ENCODE measurements around the gene INPP5D.

Gene INPP5D

DNA sequence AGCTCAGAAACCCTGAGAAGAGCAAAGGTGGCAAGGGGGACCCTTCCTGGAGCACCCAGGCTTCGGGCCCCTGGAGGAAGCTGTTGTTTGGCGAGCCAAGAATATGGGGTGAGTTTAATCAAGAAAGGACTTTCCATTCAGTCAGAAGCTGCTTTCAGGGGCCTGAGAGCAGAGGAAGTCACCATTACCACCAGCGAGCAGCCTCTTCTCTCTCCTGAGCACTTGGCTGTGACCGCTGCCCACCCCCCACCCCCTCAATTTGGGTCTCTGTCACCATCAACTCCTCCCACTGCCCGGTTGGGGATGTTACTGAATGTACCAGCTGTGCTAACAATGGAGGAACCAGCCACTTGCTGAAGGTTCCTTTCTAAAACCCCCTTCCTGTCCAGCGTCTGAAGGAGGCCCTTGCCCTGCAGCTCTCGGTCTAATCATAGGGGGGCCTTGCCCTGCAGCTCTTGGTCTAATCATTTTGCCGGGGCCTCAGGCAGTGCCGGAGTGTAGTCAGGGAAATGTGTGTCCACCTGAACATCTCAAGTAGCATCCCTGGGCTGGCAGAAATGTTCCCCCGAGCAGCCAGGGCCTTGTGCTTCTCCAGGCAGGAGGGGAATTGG lies 943 bp downstream of the INPP5D start:
- TF ChIP-seq CREB1 (IDR thresholded peaks at IDR 0.05; ENCODE audit: low read depth) = no peak

- TF ChIP-seq TAF1 (IDR thresholded peaks at IDR 0.05; ENCODE audit: low read depth) (no peak), TCF12 (IDR thresholded peaks at IDR 0.05; ENCODE audit: low read depth) (no peak), YY1 (IDR thresholded peaks at IDR 0.05; ENCODE audit: low read depth) (no peak), FOXM1 (IDR thresholded peaks at IDR 0.05; ENCODE audit: borderline replicate concordance, low read depth) (no peak), NFIC (IDR thresholded peaks at IDR 0.05) (no peak), CREB1 (IDR thresholded peaks at IDR 0.05; ENCODE audit: low read depth) (no peak), REST (IDR thresholded peaks at IDR 0.05; ENCODE audit: low read depth) (no peak), ZBTB7A (IDR thresholded peaks at IDR 0.05; ENCODE audit: low read depth) (no peak), RAD21 (IDR thresholded peaks at IDR 0.05; ENCODE audit: low read depth) (no peak), TEAD4 (IDR thresholded peaks at IDR 0.05) (no peak)
These were observed 1.7 kb downstream of the INPP5D start for GRCh38 chr2:233061591-233062450.

DNA sequence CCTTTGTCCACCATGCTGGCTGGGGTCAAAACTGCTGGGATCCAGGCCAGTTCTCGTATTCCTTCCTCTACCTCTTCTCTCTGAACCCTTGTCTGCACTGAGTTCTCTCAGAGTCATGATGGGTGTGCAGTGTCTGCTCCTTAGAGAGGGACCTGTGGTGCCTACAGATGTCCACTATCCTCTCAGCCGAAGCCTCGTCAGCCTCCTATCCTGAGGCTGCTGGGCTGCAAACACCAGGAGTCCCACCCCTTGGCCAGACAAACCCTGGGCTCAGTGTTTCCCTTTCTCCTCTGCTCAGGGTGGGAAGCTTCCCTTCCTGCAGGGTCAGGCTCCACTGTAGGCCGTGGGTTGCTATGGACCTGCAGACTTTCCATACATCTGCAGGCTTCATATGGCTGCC lies 2.3 kb downstream of the INPP5D start:
- TF ChIP-seq TEAD4 (IDR thresholded peaks at IDR 0.05) = no peak
- TF ChIP-seq ZBTB7A (IDR thresholded peaks at IDR 0.05; ENCODE audit: low read depth) = no peak
- TF ChIP-seq YY1 (IDR thresholded peaks at IDR 0.05; ENCODE audit: low read depth) = no peak
- TF ChIP-seq EGR1 (IDR thresholded peaks at IDR 0.05) = no peak
- TF ChIP-seq FOXM1 (IDR thresholded peaks at IDR 0.05; ENCODE audit: borderline replicate concordance, low read depth) = no peak
- TF ChIP-seq EP300 (IDR thresholded peaks at IDR 0.05; ENCODE audit: borderline replicate concordance) = no peak
- TF ChIP-seq, protein P1, sequence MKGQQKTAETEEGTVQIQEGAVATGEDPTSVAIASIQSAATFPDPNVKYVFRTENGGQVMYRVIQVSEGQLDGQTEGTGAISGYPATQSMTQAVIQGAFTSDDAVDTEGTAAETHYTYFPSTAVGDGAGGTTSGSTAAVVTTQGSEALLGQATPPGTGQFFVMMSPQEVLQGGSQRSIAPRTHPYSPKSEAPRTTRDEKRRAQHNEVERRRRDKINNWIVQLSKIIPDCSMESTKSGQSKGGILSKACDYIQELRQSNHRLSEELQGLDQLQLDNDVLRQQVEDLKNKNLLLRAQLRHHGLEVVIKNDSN (IDR thresholded peaks at IDR 0.05) = no peak
- TF ChIP-seq CEBPB (IDR thresholded peaks at IDR 0.05) = no peak
- TF ChIP-seq NFIC (IDR thresholded peaks at IDR 0.05) = no peak
- TF ChIP-seq REST (IDR thresholded peaks at IDR 0.05; ENCODE audit: low read depth) = no peak
- TF ChIP-seq CREB1 (IDR thresholded peaks at IDR 0.05; ENCODE audit: low read depth) = no peak
- no peak for TF ChIP-seq TAF1 (IDR thresholded peaks at IDR 0.05; ENCODE audit: low read depth)
- TF ChIP-seq, protein P2, sequence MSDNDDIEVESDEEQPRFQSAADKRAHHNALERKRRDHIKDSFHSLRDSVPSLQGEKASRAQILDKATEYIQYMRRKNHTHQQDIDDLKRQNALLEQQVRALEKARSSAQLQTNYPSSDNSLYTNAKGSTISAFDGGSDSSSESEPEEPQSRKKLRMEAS (IDR thresholded peaks at IDR 0.05) = no peak
- TF ChIP-seq TCF12 (IDR thresholded peaks at IDR 0.05; ENCODE audit: low read depth) = no peak
- TF ChIP-seq RAD21 (IDR thresholded peaks at IDR 0.05; ENCODE audit: low read depth) = no peak

DNA sequence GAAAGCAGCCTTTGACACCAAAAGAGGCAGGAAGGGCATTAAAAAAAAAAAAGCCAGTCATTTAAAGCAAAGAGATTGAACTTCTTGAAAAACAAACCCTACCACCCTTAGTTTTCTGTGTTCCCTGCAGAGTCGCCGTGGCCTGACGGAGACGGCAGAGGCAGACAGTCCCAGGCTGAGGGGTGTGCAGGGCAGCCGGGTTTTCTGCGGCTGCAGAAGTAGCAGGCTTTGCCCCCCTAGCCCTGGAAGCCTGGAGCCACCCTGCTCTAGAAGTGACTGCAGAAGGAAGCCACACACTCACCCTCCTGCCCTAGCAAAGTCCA lies 2.8 kb downstream of the INPP5D start:
- TF ChIP-seq FOXM1 (IDR thresholded peaks at IDR 0.05; ENCODE audit: borderline replicate concordance, low read depth) (no peak), CEBPB (IDR thresholded peaks at IDR 0.05) (no peak), TCF12 (IDR thresholded peaks at IDR 0.05; ENCODE audit: low read depth) (no peak), TAF1 (IDR thresholded peaks at IDR 0.05; ENCODE audit: low read depth) (no peak), REST (IDR thresholded peaks at IDR 0.05; ENCODE audit: low read depth) (no peak), ZBTB7A (IDR thresholded peaks at IDR 0.05; ENCODE audit: low read depth) (no peak), TEAD4 (IDR thresholded peaks at IDR 0.05) (no peak), EP300 (IDR thresholded peaks at IDR 0.05; ENCODE audit: borderline replicate concordance) (no peak), YY1 (IDR thresholded peaks at IDR 0.05; ENCODE audit: low read depth) (no peak), RAD21 (IDR thresholded peaks at IDR 0.05; ENCODE audit: low read depth) (no peak), CREB1 (IDR thresholded peaks at IDR 0.05; ENCODE audit: low read depth) (no peak), NFIC (IDR thresholded peaks at IDR 0.05) (no peak), EGR1 (IDR thresholded peaks at IDR 0.05) (no peak)
- TF ChIP-seq, protein P2 (IDR thresholded peaks at IDR 0.05) = no peak
- TF ChIP-seq, protein P1 (IDR thresholded peaks at IDR 0.05) = no peak
